ES-I3 (cell line): ENCODE measurements around the gene KRTAP9-8.
"Not testable (repeated sequence)": the region's sequence is repeated elsewhere in the genome, so short reads cannot be mapped to it uniquely, and the experiment has no call there.

Experiments
- H3K36me3 ChIP-seq: 2 replicates; pipeline ENCODE4 v1.6.1; 2013; ENCODE audit warnings: mild to moderate bottlenecking, low read length, control low read depth, moderate library complexity; ENCODE audit not compliant: insufficient read depth
- H3K4me1 ChIP-seq: 2 replicates; pipeline ENCODE4 v1.6.1; 2013; ENCODE audit warnings: mild to moderate bottlenecking, control low read depth, low read length; ENCODE audit not compliant: insufficient read depth
- H3K9ac ChIP-seq: 2 replicates; pipeline ENCODE4 v1.6.1; 2013; ENCODE audit warnings: low read depth, mild to moderate bottlenecking, low read length, moderate library complexity
- H3K9me3 ChIP-seq: 2 replicates; pipeline ENCODE4 v1.6.1; 2013; ENCODE audit warnings: mild to moderate bottlenecking, low read length, moderate library complexity; ENCODE audit not compliant: control insufficient read depth, insufficient read depth

KRTAP9-8 gene, protein sequence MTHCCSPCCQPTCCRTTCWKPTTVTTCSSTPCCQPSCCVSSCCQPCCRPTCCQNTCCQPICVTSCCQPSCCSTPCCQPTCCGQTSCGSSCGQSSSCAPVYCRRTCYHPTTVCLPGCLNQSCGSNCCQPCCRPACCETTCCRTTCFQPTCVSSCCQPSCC

GRCh38 chr17:41237949-41238437 is at the start of gene KRTAP9-8:
Gene KRTAP9-8, plus strand, starts transcription at chr17:41237999. Its CDS starts 53 bp downstream, at chr17:41238052.
- H3K9me3 ChIP-seq, H3K9ac ChIP-seq, H3K4me1 ChIP-seq: not testable (repeated sequence)

GRCh38 chr17:41189837-41190318 is 47.9 kb upstream of the KRTAP9-8 start, which contains the start of gene KRTAP9-1:
Gene KRTAP9-1, plus strand, starts transcription at chr17:41189887. Its CDS starts 0 bp downstream, at chr17:41189887.
- not testable (repeated sequence) for H3K36me3 ChIP-seq, H3K4me1 ChIP-seq, H3K9ac ChIP-seq, H3K9me3 ChIP-seq

More at GRCh38 chr17:41237949-41238437, at the start of gene KRTAP9-8:
- not testable (repeated sequence) for H3K36me3 ChIP-seq

DNA sequence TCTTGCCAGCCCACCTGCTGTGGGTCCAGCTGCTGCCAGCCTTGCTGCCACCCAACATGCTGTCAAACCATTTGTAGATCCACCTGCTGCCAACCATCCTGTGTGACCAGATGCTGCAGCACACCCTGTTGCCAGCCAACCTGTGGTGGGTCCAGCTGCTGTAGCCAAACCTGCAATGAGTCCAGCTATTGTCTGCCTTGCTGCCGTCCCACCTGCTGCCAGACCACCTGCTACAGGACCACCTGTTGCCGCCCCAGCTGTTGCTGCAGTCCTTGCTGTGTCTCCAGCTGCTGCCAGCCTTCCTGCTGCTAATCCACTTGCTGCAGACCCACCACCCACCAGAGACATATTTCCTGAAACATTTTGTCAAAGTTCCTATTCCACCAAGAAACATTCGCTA is 47.5 kb upstream of the KRTAP9-8 start:
- no peaks in the 10 kb centered on the region for H3K4me1 ChIP-seq
- H3K9ac ChIP-seq, result no peak overlapping the region
- H3K9me3 ChIP-seq, result no peaks in the 10 kb centered on the region
- H3K36me3 ChIP-seq, result no peaks in the 10 kb centered on the region

GRCh38 chr17:41196068-41196467 is 41.7 kb upstream of the KRTAP9-8 start:
- H3K36me3 ChIP-seq, result no peaks in the 10 kb centered on the region
- no peaks in the 10 kb centered on the region for H3K4me1 ChIP-seq
- H3K9me3 ChIP-seq, result no peaks in the 10 kb centered on the region
- no peak overlapping the region for H3K9ac ChIP-seq

GRCh38 chr17:41199421-41200078 is 38.2 kb upstream of the KRTAP9-8 start:
- no peaks in the 10 kb centered on the region for H3K4me1 ChIP-seq
- no peak overlapping the region for H3K9ac ChIP-seq
- no peaks in the 10 kb centered on the region for H3K36me3 ChIP-seq
- H3K9me3 ChIP-seq, result no peaks in the 10 kb centered on the region

GRCh38 chr17:41211845-41212466 is 25.8 kb upstream of the KRTAP9-8 start:
- no peaks in the 10 kb centered on the region for H3K4me1 ChIP-seq
- H3K9ac ChIP-seq, result no peak overlapping the region
- no peaks in the 10 kb centered on the region for H3K9me3 ChIP-seq
- no peaks in the 10 kb centered on the region for H3K36me3 ChIP-seq

DNA sequence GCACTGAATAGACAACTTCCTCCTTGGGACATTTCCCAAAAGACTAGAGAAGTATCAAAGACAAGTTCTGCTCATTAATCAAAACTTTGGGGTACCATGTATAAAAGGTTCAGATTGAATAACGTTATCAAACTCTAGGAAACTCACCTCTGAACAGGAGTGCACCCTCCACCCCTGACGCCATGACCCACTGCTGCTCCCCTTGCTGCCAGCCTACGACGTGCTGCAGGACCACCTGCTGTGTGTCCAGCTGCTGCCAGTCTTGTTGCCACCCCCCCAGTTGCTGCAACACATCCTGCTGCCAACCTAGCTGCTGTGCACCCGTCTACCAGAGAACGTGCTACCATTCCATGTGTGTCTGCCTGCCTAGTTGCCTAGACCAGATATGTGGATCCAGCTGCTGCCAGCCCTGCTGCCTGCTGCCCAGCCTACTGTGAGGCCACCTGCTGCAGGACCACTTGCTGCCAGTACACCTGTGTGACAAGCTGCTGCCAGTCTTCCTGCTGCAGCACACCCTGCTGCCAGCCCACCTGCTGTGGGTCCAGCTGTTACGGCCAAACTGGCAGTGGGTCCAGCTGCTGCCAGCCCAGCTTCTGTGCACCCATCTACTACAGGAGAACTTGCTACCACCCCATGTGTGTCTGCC is 25.2 kb upstream of the KRTAP9-8 start:
- no peaks in the 10 kb centered on the region for H3K36me3 ChIP-seq
- no peaks in the 10 kb centered on the region for H3K9me3 ChIP-seq
- no peaks in the 10 kb centered on the region for H3K4me1 ChIP-seq
- no peak overlapping the region for H3K9ac ChIP-seq

DNA sequence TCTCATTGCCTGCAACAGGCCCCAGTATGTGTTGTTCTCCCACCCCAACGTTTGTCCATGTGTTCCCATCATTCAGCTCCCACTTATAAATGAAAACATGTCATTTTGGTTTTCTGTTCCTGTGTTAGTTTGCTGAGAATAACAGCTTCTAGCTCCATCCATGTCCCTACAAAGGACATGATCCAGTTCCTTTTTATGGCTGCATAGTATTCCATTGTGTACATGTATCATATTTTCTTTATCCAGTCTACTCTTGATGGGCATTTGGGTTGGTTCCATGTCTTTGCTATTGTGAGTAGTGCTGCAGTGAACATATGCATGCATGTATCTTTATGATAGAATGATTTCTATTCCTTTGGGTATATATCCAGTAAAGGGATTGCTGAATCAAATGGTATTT is 22.1 kb upstream of the KRTAP9-8 start:
- H3K9ac ChIP-seq, result no peak overlapping the region
- H3K9me3 ChIP-seq, result no peaks in the 10 kb centered on the region
- H3K36me3 ChIP-seq, result no peaks in the 10 kb centered on the region
- H3K4me1 ChIP-seq, result no peaks in the 10 kb centered on the region

- Histone ChIP-seq H3K36me3 (no peaks in the 10 kb centered on the region), H3K9ac (no peak overlapping the region), H3K4me1 (no peaks in the 10 kb centered on the region), H3K9me3 (no peaks in the 10 kb centered on the region)
Observed at GRCh38 chr17:41223821-41224220, 14.0 kb upstream of the KRTAP9-8 start.

DNA sequence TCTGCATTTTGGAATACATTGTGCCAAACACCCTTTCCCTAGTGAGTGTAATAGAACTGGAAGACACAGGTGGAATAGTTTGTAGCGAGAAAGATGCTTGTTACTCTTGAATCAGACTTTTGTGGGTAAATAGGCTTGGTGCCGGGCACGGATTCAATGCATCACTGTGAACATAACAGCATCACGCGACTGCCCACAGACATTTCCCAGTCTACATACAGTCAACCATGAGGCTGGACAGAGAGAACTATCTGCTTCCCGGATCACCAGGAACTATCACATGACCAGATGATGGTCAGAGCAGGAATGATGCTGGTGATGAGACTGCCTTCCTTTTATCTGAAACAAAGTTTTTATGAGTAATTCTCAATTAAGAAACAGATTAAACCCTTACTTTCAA is 11.7 kb upstream of the KRTAP9-8 start:
- no peaks in the 10 kb centered on the region for H3K4me1 ChIP-seq
- no peak overlapping the region for H3K9ac ChIP-seq
- H3K36me3 ChIP-seq, result no peaks in the 10 kb centered on the region
- H3K9me3 ChIP-seq, result no peaks in the 10 kb centered on the region

DNA sequence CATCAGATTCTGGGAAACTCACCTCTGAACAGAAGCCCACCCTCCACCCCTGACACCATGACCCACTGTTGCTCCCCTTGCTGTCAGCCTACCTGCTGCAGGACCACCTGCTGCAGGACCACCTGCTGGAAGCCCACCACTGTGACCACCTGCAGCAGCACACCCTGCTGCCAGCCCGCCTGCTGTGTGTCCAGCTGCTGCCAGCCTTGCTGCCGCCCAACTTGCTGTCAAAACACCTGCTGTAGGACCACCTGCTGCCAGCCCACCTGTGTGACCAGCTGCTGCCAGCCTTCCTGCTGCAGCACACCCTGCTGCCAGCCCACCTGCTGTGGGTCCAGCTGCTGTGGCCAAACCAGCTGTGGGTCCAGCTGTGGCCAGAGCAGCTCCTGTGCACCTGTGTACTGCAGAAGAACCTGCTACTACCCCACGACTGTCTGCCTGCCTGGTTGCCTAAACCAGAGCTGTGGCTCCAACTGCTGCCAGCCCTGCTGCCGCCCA is 11.2 kb upstream of the KRTAP9-8 start, which contains the start of gene KRTAP9-2:
TSS of gene KRTAP9-2 (plus strand) at position 51 of the 498 bp plus-strand sequence. CDS start at position 58, 7 bp downstream.
- not testable (repeated sequence) for H3K9me3 ChIP-seq, H3K4me1 ChIP-seq, H3K36me3 ChIP-seq, H3K9ac ChIP-seq

DNA sequence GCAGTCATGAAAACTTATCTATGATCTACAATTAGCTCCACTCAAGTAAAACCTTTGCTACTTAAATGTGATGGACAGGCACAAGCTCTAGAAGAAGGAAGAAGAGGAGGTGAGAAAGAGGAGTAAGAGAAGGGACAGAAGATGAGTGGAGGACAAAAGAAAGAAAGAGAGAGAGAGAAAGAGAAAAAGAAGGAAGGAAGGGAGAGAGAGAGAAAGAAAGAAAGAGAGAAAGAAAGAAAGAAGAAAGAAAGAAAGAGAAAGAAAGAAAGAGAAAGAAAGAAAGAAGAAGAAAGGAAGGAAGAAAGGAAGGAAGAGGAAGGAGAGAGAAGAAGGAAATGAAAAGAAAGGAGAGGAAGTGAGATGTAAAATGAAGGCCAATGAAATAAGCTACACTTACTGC is 7.7 kb upstream of the KRTAP9-8 start:
- Histone ChIP-seq H3K9ac (no peak overlapping the region), H3K36me3 (no peaks in the 10 kb centered on the region), H3K9me3 (no peaks in the 10 kb centered on the region), H3K4me1 (no peaks in the 10 kb centered on the region)

DNA sequence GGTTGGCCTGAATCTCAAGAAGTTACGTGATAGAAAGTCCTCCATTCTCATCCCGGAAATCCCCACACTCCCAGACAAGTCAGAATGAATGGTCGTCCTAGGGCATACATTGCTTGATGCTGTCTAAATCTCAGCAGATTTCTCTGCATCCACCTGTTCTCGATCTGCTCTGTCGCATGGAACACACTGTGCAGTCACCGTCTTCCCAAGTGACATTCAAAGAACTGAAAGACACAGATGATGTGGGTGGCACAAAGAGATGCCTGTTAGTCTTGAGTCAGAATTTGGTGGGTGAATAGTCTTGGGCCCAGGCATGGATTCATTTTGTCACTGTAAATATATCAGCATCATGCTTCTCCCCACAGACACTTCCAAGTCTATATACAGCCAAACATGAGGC is 6.1 kb upstream of the KRTAP9-8 start:
- no peaks in the 10 kb centered on the region for H3K9me3 ChIP-seq
- no peaks in the 10 kb centered on the region for H3K36me3 ChIP-seq
- H3K9ac ChIP-seq, result no peak overlapping the region
- no peaks in the 10 kb centered on the region for H3K4me1 ChIP-seq

- H3K9me3 ChIP-seq, H3K4me1 ChIP-seq, H3K9ac ChIP-seq, H3K36me3 ChIP-seq: not testable (repeated sequence)
Observed at GRCh38 chr17:41232399-41233105, 5.2 kb upstream of the KRTAP9-8 start, which contains the start of gene KRTAP9-3. Gene KRTAP9-3, plus strand, starts transcription at chr17:41232449. Its CDS starts 53 bp downstream, at chr17:41232502.
